K562 (cell line): Measurements from ENCODE around the gene POU3F1. TPM values are rescaled to one million over a fixed set of nuclear protein-coding genes. Genes with fewer than 3 reads are reported as not detected.

ENCODE experiments used
- BRF1 ChIP-seq: IDR thresholded peaks from 3 replicates; pipeline ENCODE4 v1.6.1; 2011; ENCODE audit warnings: borderline replicate concordance, mild to moderate bottlenecking; ENCODE audit not compliant: insufficient read length; ENCODE audit errors: extremely low read depth
- CBFA2T2 ChIP-seq: fragments of 450-650 bp; conservative IDR thresholded peaks from 2 replicates; pipeline ENCODE4 v1.6.1; 2017; ENCODE audit warnings: mild to moderate bottlenecking
- CEBPG ChIP-seq, 3 experiments: fragments of 200-800 bp in 1 of 3; sonication (Bioruptor generic) in 1 of 3; sonication (generic) in 1 of 3; formaldehyde crosslinking in 1 of 3; IDR thresholded peaks in 2 of 3; conservative IDR thresholded peaks in 1 of 3; 2 replicates each; pipeline versions ENCODE4 v1.6.1 to v1.8.0; 2016 to 2022; ENCODE audit warnings: missing compliant biosample characterization in 2 of 3, missing genetic modification characterization in 2 of 3, mild to moderate bottlenecking in 1 of 3, missing genetic modification reagents in 1 of 3
- DNMT1 ChIP-seq: fragments of 450-650 bp; IDR thresholded peaks from 2 replicates; pipeline ENCODE4 v1.6.1; 2016; ENCODE audit warnings: antibody characterized with exemption, mild to moderate bottlenecking
- E2F1 ChIP-seq: sonication (generic); formaldehyde crosslinking; IDR thresholded peaks from 2 replicates; pipeline ENCODE4 v1.8.1; 2023; ENCODE audit warnings: mild to moderate bottlenecking, missing genetic modification reagents, moderate library complexity
- E2F8 ChIP-seq: fragments of 450-650 bp; IDR thresholded peaks from 2 replicates; pipeline ENCODE4 v1.7.1; 2018; ENCODE audit warnings: mild to moderate bottlenecking, low read depth; ENCODE audit not compliant: partially characterized antibody
- ELF2 ChIP-seq: fragments of 250-450 bp; sonication (Bioruptor Pico); IDR thresholded peaks from 2 replicates; pipeline ENCODE4 v1.5.0; 2021; ENCODE audit warnings: mild to moderate bottlenecking
- KAT2B ChIP-seq: IDR thresholded peaks from one replicate; pipeline ENCODE4 v1.6.1; 2012; ENCODE audit warnings: low read depth, mild to moderate bottlenecking, control low read depth, inconsistent platforms, low read length, moderate library complexity
- KAT7 ChIP-seq: sonication (generic); formaldehyde crosslinking; IDR thresholded peaks from 2 replicates; pipeline ENCODE4 v1.8.0; 2022; ENCODE audit warnings: missing genetic modification reagents, mild to moderate bottlenecking, borderline replicate concordance
- KLF16 ChIP-seq: IDR thresholded peaks from 2 replicates; pipeline ENCODE4 v1.6.1; 2016; ENCODE audit warnings: antibody characterized with exemption
- MYNN ChIP-seq, 2 experiments: sonication (generic); formaldehyde crosslinking in 1 of 2; IDR thresholded peaks; 2 replicates each; pipeline versions ENCODE4 v1.5.0 to v1.6.1; 2016 to 2020; ENCODE audit warnings: antibody characterized with exemption in 1 of 2, missing genetic modification reagents in 1 of 2
- NCOA1 ChIP-seq: fragments of 450-650 bp; IDR thresholded peaks from 2 replicates; pipeline ENCODE4 v1.6.1; 2016; ENCODE audit warnings: low read depth
- PRMT5 ChIP-seq: sonication (generic); formaldehyde crosslinking; IDR thresholded peaks from 2 replicates; pipeline ENCODE4 v1.5.0; 2020; ENCODE audit warnings: missing genetic modification reagents
- SMAD1 ChIP-seq: fragments of 150-350 bp; IDR thresholded peaks from 2 replicates; pipeline ENCODE4 v1.6.1; 2014; ENCODE audit warnings: low read length, low read depth; ENCODE audit not compliant: partially characterized antibody
- SNIP1 ChIP-seq: fragments of 450-650 bp; IDR thresholded peaks from 2 replicates; pipeline ENCODE4 v1.7.1; 2017; ENCODE audit warnings: low read depth, mild to moderate bottlenecking
- TAF7 ChIP-seq: fragments of 450-650 bp; IDR thresholded peaks from 2 replicates; pipeline ENCODE4 v1.6.1; 2016; ENCODE audit warnings: missing genetic modification characterization, missing compliant biosample characterization
- U2AF1 ChIP-seq: fragments of 200-400 bp; formaldehyde crosslinking; optimal IDR thresholded peaks from 2 replicates; pipeline ENCODE3; 2017; ENCODE audit warnings: mild to moderate bottlenecking, low read depth, low read length, moderate library complexity
- ZKSCAN1 ChIP-seq: fragments of 150-350 bp; IDR thresholded peaks from 2 replicates; pipeline ENCODE4 v1.6.1; 2016; ENCODE audit warnings: low read depth, low read length
- ZNF41 ChIP-seq: fragments of 250-450 bp; sonication (Bioruptor Pico); conservative IDR thresholded peaks from 2 replicates; pipeline ENCODE4 v1.4.0; 2020; ENCODE audit warnings: mild to moderate bottlenecking
- ZNF764 ChIP-seq: fragments of 250-450 bp; sonication (Bioruptor Pico); IDR thresholded peaks from 2 replicates; pipeline ENCODE4 v1.4.0; 2020; ENCODE audit warnings: low read depth, mild to moderate bottlenecking, moderate library complexity
- polyA plus RNA-seq, 8 experiments: library from polyadenylated mRNA; depleted of rRNA in 4 of 8; stranded (reverse) in 5 of 8; unstranded in 3 of 8; fragments of >200 nt; fragmentation: Nextera tagmentation in 2 of 8; fragmentation: Illumina TruSeq in 1 of 8; extraction: Ambion mirVana in 2 of 8; extraction: Trizol in 1 of 8; gene quantifications; 2 replicates each; pipeline versions ENCODE4 v1.2.1 to v1.2.3, GENCODE V29; 2011 to 2014; ENCODE audit warnings: inconsistent platforms in 1 of 8, missing spikeins in 1 of 8
- total RNA-seq, 7 experiments: library from RNA; depleted of rRNA in 6 of 7; stranded (reverse); fragments of >200 nt in 6 of 7; fragmentation: Illumina TruSeq in 2 of 7; extraction: Trizol in 2 of 7; gene quantifications; 2 replicates each; pipeline versions ENCODE4 v1.2.1 to v1.2.3, GENCODE V29; 2011 to 2021; ENCODE audit warnings: low replicate concordance in 1 of 7
- TF ChIP-seq, protein P1 (sequence below): fragments of 250-450 bp; sonication (Bioruptor Pico); IDR thresholded peaks from 2 replicates; pipeline ENCODE4 v1.9.0; 2021; ENCODE audit warnings: mild to moderate bottlenecking, inconsistent platforms

POU3F1 gene
- total and polyA plus RNA-seq, 9 of the 15 experiments (the other 6 are each of a cell fraction or from before 2014, with no cell fraction given), result 0.09 TPM; not detected in 8

DNA sequence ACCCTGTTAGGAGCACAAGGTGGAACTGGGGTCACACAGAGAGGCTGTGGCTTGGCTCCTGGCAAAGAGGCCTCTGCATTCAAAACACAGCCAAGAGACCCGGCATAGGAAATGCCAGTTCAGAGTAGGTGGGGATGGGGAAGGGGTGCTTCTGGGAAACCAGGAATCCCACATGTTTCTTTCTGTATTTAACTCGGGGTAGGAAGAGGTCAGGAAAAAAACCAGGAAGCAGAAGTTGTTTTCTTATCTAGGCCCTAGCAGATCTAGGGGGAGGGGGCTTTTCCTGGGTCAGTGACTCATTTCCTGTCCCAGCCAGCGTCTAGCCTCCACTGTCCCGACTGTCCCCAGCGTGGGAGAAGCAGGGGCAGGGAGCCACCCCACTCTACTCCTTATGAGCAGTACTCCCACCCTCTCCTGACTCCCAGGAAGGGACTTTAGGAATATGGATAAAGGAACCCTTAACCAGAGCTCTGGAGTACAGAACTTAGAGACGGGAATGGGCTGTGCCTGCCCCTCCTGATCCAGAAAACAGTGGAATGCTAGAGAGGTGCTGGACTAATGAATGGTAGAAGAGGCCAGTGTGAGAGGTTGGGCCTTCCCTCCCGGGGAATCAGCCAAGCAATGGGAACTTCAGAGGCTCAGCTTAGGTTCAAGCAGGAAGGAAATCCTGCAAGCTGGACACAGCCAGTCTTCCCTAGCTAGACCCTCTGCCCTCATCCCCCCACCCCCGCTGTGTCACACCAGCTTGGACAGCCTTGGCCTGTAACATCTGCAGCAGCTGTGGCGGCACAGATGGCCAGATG is 47.0 kb downstream of the POU3F1 start (continued):
- TF ChIP-seq ZNF764 (CRISPR knock-in tag) (no peak), CBFA2T2 (peak; percentile 82), E2F8 (peak; percentile 68), ZKSCAN1 (no peak), DNMT1 (no peak), BRF1 (no peak), CEBPG (CRISPR knock-in tag; IDR thresholded peaks at IDR 0.05) (0 out of 2 replicates have a peak, but pooled peaks have one; percentile 9), CEBPG (tag; conservative IDR thresholded peaks at IDR 0.05 in 1 of 2, IDR thresholded peaks at IDR 0.05 in 1 of 2) (no peak), ZNF41 (CRISPR knock-in tag) (no peak), MYNN (IDR thresholded peaks at IDR 0.05) (no peak; the same call in 1 of the 2 replicates), MYNN (CRISPR knock-in tag; IDR thresholded peaks at IDR 0.05) (no peak), ELF2 (CRISPR knock-in tag) (peak; percentile 87), SNIP1 (no peak), KLF16 (peak; percentile 69; the same call in 1 of the 2 replicates), U2AF1 (no peak), KAT2B (no peak), TAF7 (tag) (no peak), SMAD1 (peak; percentile 92), KAT7 (CRISPR knock-in tag) (no peak; the same call in 1 of the 2 replicates), NCOA1 (peak; percentile 89; the same call in 1 of the 2 replicates), E2F1 (CRISPR knock-in tag) (0 out of 2 replicates have a peak, but pooled peaks have one; percentile 41), PRMT5 (no peak)
- TF ChIP-seq, protein P1, sequence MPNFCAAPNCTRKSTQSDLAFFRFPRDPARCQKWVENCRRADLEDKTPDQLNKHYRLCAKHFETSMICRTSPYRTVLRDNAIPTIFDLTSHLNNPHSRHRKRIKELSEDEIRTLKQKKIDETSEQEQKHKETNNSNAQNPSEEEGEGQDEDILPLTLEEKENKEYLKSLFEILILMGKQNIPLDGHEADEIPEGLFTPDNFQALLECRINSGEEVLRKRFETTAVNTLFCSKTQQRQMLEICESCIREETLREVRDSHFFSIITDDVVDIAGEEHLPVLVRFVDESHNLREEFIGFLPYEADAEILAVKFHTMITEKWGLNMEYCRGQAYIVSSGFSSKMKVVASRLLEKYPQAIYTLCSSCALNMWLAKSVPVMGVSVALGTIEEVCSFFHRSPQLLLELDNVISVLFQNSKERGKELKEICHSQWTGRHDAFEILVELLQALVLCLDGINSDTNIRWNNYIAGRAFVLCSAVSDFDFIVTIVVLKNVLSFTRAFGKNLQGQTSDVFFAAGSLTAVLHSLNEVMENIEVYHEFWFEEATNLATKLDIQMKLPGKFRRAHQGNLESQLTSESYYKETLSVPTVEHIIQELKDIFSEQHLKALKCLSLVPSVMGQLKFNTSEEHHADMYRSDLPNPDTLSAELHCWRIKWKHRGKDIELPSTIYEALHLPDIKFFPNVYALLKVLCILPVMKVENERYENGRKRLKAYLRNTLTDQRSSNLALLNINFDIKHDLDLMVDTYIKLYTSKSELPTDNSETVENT (CRISPR knock-in tag), result 0 out of 2 replicates have a peak, but pooled peaks have one; percentile 27
